Activated CD4-positive, alpha-beta T cell treated with anti-CD3 and anti-CD28 coated beads, Interleukin-2, amount 50 U/mL, for 1 hour (primary cell): ENCODE measurements around the gene TRAT1.

ENCODE experiments used
- DNase-seq: peaks from one replicate; pipeline ENCODE4 v3.0.0-alpha.2; 2020

Gene TRAT1

GRCh38 chr3:108862865-108863798 lies 40.5 kb downstream of the TRAT1 start:
- no peak for DNase-seq

- DNase-seq: no peak
These were observed 41.2 kb downstream of the TRAT1 start for GRCh38 chr3:108863799-108864135.

GRCh38 chr3:108877901-108878300 lies 55.3 kb downstream of the TRAT1 start:
- no peak for DNase-seq

GRCh38 chr3:108879915-108880314 lies 57.3 kb downstream of the TRAT1 start:
- DNase-seq: no peak

- no peak for DNase-seq
These were observed 60.2 kb downstream of the TRAT1 start for GRCh38 chr3:108882762-108883161.

GRCh38 chr3:108883373-108883772 lies 60.8 kb downstream of the TRAT1 start:
- no peak for DNase-seq

- no peak for DNase-seq
These were observed 64.5 kb downstream of the TRAT1 start for GRCh38 chr3:108887121-108887520.

GRCh38 chr3:108887777-108888176 lies 65.2 kb downstream of the TRAT1 start:
- DNase-seq: no peak

- no peak for DNase-seq
These were observed 69.2 kb downstream of the TRAT1 start for GRCh38 chr3:108891833-108892232.

- DNase-seq: no peak
These were observed 72.4 kb downstream of the TRAT1 start for GRCh38 chr3:108894981-108895380.

GRCh38 chr3:108897883-108898282 lies 75.3 kb downstream of the TRAT1 start:
- DNase-seq: no peak

GRCh38 chr3:108899530-108899929 lies 76.9 kb downstream of the TRAT1 start:
- DNase-seq: no peak
